Spleen (tissue), 11 donors: ENCODE results near the gene GEMIN4. TPM values are rescaled to one million over a fixed set of nuclear protein-coding genes. Genes with fewer than 3 reads are reported as not detected.

Experiments used
- DNase-seq: peaks from one replicate; pipeline ENCODE4 v3.0.0-alpha.2; 2020
- H3K27ac ChIP-seq, 8 donors: fragments of 200-600 bp; sonication (generic) in 7 of 8; 1 replicate in 4 of 8; 2 replicates in 4 of 8; pipeline versions ENCODE4 v1.5.0 to v1.8.0; 2016 to 2021; ENCODE audit warnings: inconsistent platforms in 4 of 8, mild to moderate bottlenecking in 4 of 8, moderate library complexity in 1 of 8
- H3K27me3 ChIP-seq, 7 donors: fragments of 200-600 bp; sonication (generic) in 6 of 7; replicated peaks in 1 of 7; 1 replicate in 4 of 7; 2 replicates in 3 of 7; pipeline versions ENCODE4 v1.5.0 to v1.8.0; 2016 to 2021; ENCODE audit warnings: inconsistent platforms in 3 of 7, mild to moderate bottlenecking in 1 of 7
- H3K36me3 ChIP-seq, 6 donors: fragments of 200-600 bp; sonication (generic) in 5 of 6; 1 replicate in 4 of 6; 2 replicates in 2 of 6; pipeline versions ENCODE4 v1.5.0 to v1.8.0; 2016 to 2021; ENCODE audit warnings: inconsistent platforms in 2 of 6
- H3K4me1 ChIP-seq, 6 donors: fragments of 200-600 bp; sonication (generic) in 5 of 6; 1 replicate in 3 of 6; 2 replicates in 3 of 6; pipeline versions ENCODE4 v1.5.0 to v1.8.0; 2016 to 2021; ENCODE audit warnings: inconsistent platforms in 3 of 6
- H3K4me3 ChIP-seq, 8 donors: fragments of 200-600 bp; sonication (generic) in 7 of 8; 1 replicate in 4 of 8; 2 replicates in 4 of 8; pipeline versions ENCODE4 v1.5.0 to v1.8.0; 2016 to 2021; ENCODE audit warnings: inconsistent platforms in 4 of 8, mild to moderate bottlenecking in 4 of 8, moderate library complexity in 2 of 8
- H3K9me3 ChIP-seq, 8 donors: fragments of 200-600 bp; sonication (generic) in 7 of 8; 1 replicate in 4 of 8; 2 replicates in 4 of 8; pipeline versions ENCODE4 v1.5.0 to v1.8.0; 2016 to 2021; ENCODE audit warnings: inconsistent platforms in 4 of 8
- POLR2A ChIP-seq, 3 donors: fragments of 450-650 bp; IDR thresholded peaks; one replicate each; pipeline ENCODE4 v1.5.1; 2017; ENCODE audit warnings: antibody characterized with exemption in 3 of 3, mild to moderate bottlenecking in 1 of 3
- POLR2AphosphoS5 ChIP-seq, 3 donors: sonication (generic); formaldehyde crosslinking; IDR thresholded peaks; one replicate each; pipeline ENCODE4 v1.5.1; 2017; ENCODE audit warnings: antibody characterized with exemption in 3 of 3
- WGBS, 5 donors: extraction: QIAGEN DNeasy Blood & Tissue Kit in 3 of 5; methylation state at CpG; one replicate each; pipeline versions ENCODE4 v1.1.5 to v1.1.7; 2013 to 2018; 5-methylcytosine and 5-hydroxymethylcytosine counted together
- intact Hi-C: fragments of 100-400 bp; cut with DNase I; formaldehyde crosslinking; loops from one replicate; pipeline ENCODE4 v1.15.0; 2023; ENCODE audit warnings: low total_unique reads
- polyA plus RNA-seq, 3 donors: library from polyadenylated mRNA; stranded (reverse); fragments of 200-250 nt; gene quantifications; one replicate each; pipeline ENCODE4 v1.2.1, GENCODE V29; 2013
- total RNA-seq, 7 donors: library from RNA; depleted of rRNA in 3 of 7; stranded (reverse); fragments of >200 nt in 3 of 7; fragmentation: NEBNext Ultra II Directional in 4 of 7; extraction: Animal tissue kit (Norgen Biotek cat#: 25700) in 4 of 7; gene quantifications; one replicate each; pipeline versions ENCODE4 v1.1.0 to v1.2.1, GENCODE V29; 2016 to 2021
- TF ChIP-seq, protein P1 (sequence below), 11 experiments: fragments of 200-600 bp in 7 of 11; fragments of 450-650 bp in 4 of 11; sonication (generic) in 4 of 11; IDR thresholded peaks in 8 of 11; conservative IDR thresholded peaks in 3 of 11; 1 replicate in 7 of 11; 2 replicates in 4 of 11; pipeline versions ENCODE4 v1.4.0 to v1.8.0; 2016 to 2021; ENCODE audit warnings: antibody characterized with exemption in 11 of 11, inconsistent platforms in 4 of 11, mild to moderate bottlenecking in 1 of 11
- donor health status: healthy with polysubstance abuse.
- donor health status: DM: no; HTN: no; CAD: no; lungs with moderate emphysema.
- donor health status: DM: no; HTN: no; CAD: no.
- donor health status: Bipolar disorder and iron deficiency.
- donor health status: healthy.
- donor health status: DM: no; HTN: no; CAD: no.
- donor health status: DM: yes; HTN: yes; CAD: no.

The GEMIN4 gene
- total and polyA plus RNA-seq, 10 donors, result 5.7 to 24.9 (median 19.2) TPM

DNA sequence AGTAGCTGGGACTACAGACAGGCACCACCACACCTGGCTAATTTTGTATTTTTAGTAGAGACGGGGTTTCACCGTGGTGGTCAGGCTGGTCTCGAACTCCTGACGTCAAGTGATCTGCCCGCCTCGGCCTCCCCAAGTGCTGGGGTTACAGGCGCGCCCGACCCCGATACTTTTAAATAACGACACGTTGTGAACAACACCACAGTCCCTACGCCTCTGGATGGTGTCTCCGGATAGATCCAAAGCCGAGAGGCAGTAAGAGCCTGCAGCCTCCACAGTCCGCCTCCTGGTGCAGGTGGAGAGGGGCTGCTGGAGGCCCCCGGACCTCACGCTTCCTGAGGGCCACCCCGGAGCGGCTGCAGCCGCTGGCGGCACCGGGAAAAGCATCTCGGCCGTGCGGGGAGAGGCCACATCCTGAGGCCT, 20.4 kb downstream of the GEMIN4 start:
- Histone ChIP-seq H3K36me3 (no peaks in the 10 kb centered on the region), H3K4me1 (peaks cover 7 to 27% (median 16%) of the 10 kb centered on the region in 6 donors), H3K27ac (peak overlapping the region in 6 of 8 donors; percentile 39 to 78 (median 58)), H3K9me3 (no peaks in the 10 kb centered on the region), H3K27me3 (peaks cover 0 to 28% (median 0%) of the 10 kb centered on the region in 7 donors), H3K4me3 (peak overlapping the region; percentile 59 to 94 (median 72))
- intact Hi-C loops, result no loop called here
- DNase-seq, result no peak
- no peak for TF ChIP-seq POLR2A (IDR thresholded peaks at IDR 0.05)
- no peak for TF ChIP-seq POLR2AphosphoS5 (IDR thresholded peaks at IDR 0.05)
- TF ChIP-seq, protein P1, sequence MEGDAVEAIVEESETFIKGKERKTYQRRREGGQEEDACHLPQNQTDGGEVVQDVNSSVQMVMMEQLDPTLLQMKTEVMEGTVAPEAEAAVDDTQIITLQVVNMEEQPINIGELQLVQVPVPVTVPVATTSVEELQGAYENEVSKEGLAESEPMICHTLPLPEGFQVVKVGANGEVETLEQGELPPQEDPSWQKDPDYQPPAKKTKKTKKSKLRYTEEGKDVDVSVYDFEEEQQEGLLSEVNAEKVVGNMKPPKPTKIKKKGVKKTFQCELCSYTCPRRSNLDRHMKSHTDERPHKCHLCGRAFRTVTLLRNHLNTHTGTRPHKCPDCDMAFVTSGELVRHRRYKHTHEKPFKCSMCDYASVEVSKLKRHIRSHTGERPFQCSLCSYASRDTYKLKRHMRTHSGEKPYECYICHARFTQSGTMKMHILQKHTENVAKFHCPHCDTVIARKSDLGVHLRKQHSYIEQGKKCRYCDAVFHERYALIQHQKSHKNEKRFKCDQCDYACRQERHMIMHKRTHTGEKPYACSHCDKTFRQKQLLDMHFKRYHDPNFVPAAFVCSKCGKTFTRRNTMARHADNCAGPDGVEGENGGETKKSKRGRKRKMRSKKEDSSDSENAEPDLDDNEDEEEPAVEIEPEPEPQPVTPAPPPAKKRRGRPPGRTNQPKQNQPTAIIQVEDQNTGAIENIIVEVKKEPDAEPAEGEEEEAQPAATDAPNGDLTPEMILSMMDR (IDR thresholded peaks at IDR 0.05 in 8 of 11, conservative IDR thresholded peaks at IDR 0.05 in 3 of 11), result no peak
- WGBS, 5 donors, result 16 to 54% (median 18%) methylated on average over 5 to 26 of the region's 26 CpGs

DNA sequence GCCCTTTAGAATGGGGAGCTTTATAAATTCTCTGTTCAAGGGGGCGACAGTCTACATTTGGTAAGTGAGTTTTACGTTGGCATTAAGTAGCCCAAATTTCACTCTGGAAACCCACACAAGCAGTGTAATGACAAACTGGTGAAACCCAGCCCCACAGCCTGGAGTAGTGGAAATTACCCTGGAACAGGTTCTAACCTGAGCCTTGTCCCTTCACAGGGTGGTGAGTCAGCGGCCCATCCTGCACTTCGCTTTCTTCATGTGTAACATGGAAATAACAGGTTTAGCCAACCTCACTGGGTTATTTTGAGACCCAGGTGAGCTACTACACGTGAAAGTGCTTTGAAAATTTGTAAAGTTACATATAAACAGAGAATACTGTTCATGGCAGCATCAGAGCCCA, 23.2 kb downstream of the GEMIN4 start:
- no peak for DNase-seq
- TF ChIP-seq POLR2AphosphoS5 (IDR thresholded peaks at IDR 0.05), result no peak
- no peak for TF ChIP-seq POLR2A (IDR thresholded peaks at IDR 0.05)
- TF ChIP-seq, protein P1 (IDR thresholded peaks at IDR 0.05 in 8 of 11, conservative IDR thresholded peaks at IDR 0.05 in 3 of 11), result no peak
- H3K36me3 ChIP-seq, result no peaks in the 10 kb centered on the region
- no peak overlapping the region for H3K4me3 ChIP-seq
- peaks cover 0 to 28% (median 0%) of the 10 kb centered on the region in 7 donors for H3K27me3 ChIP-seq
- no peak overlapping the region for H3K27ac ChIP-seq
- WGBS, 5 donors, result 86 to 91% (median 88%) methylated on average over 5 of the region's 5 CpGs
- intact Hi-C loops, result no loop called here
- peaks cover 7 to 31% (median 16%) of the 10 kb centered on the region in 6 donors for H3K4me1 ChIP-seq
- H3K9me3 ChIP-seq, result no peaks in the 10 kb centered on the region

DNA sequence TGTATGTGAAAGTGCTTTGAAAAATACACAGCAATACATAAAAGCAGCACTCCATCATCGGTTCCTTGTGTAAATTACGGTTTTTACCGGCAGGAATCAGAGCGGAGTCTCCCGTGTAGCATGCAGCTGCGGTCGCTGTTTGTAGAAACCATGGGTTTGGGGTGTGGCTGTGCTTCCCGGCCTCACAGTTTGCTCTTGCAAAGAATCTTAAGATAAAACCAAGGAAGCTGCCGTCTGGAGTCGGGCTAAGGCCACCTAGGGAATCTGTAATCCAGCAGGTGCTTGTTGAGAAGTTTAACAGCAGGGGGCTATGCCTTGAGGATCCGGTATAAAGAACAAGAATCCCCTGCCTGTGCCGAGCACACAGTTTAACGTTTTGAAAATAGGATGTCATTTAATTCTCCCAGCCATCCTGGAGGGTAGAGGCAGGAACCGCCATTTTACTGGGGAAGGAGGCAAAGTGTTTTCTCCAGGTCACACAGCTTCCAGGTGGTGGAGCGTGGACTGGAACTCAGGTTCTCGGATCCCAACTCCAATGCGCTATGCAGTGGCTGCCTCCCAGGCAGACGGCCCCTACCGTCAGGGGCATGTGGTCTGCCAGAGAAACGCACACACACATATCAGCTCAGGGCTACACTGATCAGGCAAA, 25.7 kb downstream of the GEMIN4 start:
- Histone ChIP-seq H3K36me3 (no peaks in the 10 kb centered on the region), H3K4me1 (peaks cover 0 to 10% (median under 1%) of the 10 kb centered on the region in 6 donors), H3K27ac (peak overlapping the region in 1 of 8 donors; percentile 52), H3K27me3 (peaks cover 0 to 6% (median 0%) of the 10 kb centered on the region in 7 donors), H3K4me3 (no peak overlapping the region), H3K9me3 (no peaks in the 10 kb centered on the region)
- WGBS, 5 donors, result 77 to 84% (median 78%) methylated on average over 20 of the region's 20 CpGs
- TF ChIP-seq POLR2A (IDR thresholded peaks at IDR 0.05), result no peak
- TF ChIP-seq POLR2AphosphoS5 (IDR thresholded peaks at IDR 0.05), result no peak
- TF ChIP-seq, protein P1 (IDR thresholded peaks at IDR 0.05 in 8 of 11, conservative IDR thresholded peaks at IDR 0.05 in 3 of 11), result no peak
- no peak for DNase-seq
- intact Hi-C loops, result no loop called here

DNA sequence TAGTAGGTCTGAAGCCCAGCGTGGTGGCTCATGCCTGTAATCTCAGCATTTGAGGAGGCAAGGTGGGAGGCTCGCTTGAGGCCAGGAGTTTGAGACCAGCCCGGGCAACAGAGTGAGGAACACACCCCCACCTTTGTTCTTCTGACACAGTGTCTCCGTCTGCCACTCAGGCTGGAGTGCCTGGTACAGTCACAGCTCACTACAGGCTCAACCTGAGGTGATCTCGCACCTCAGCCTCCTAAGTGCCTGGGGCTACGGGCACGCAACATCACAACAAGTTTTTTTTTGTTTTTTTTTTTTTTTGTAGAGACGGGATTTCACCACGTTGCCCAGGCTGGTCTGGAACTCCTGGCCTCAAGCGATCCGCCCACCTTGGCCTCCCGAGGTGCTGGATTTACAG, 26.3 kb downstream of the GEMIN4 start:
- WGBS, 5 donors, result 84 to 89% (median 85%) methylated on average over 11 to 12 of the region's 12 CpGs
- Histone ChIP-seq H3K27me3 (no peaks in the 10 kb centered on the region), H3K4me1 (peaks cover 0 to 5% (median 0%) of the 10 kb centered on the region in 6 donors), H3K27ac (no peak overlapping the region), H3K9me3 (no peaks in the 10 kb centered on the region), H3K4me3 (no peak overlapping the region), H3K36me3 (no peaks in the 10 kb centered on the region)
- intact Hi-C loops, result no loop called here
- no peak for DNase-seq
- TF ChIP-seq POLR2AphosphoS5 (IDR thresholded peaks at IDR 0.05) (no peak), POLR2A (IDR thresholded peaks at IDR 0.05) (no peak)
- TF ChIP-seq, protein P1 (IDR thresholded peaks at IDR 0.05 in 8 of 11, conservative IDR thresholded peaks at IDR 0.05 in 3 of 11), result no peak
